IPS-11a (cell line): ENCODE data around the gene UNC119B.
A peak's percentile ranks its signal among the peaks of the same experiment; 100 is the strongest.
"Not testable (repeated sequence)": the region's sequence is repeated elsewhere in the genome, so short reads cannot be mapped to it uniquely, and the experiment has no call there.

Experiments
- H3K4me3 ChIP-seq: one replicate; pipeline ENCODE4 v1.5.1; 2013; ENCODE audit warnings: low read depth, low read length, control low read depth

UNC119B gene

DNA sequence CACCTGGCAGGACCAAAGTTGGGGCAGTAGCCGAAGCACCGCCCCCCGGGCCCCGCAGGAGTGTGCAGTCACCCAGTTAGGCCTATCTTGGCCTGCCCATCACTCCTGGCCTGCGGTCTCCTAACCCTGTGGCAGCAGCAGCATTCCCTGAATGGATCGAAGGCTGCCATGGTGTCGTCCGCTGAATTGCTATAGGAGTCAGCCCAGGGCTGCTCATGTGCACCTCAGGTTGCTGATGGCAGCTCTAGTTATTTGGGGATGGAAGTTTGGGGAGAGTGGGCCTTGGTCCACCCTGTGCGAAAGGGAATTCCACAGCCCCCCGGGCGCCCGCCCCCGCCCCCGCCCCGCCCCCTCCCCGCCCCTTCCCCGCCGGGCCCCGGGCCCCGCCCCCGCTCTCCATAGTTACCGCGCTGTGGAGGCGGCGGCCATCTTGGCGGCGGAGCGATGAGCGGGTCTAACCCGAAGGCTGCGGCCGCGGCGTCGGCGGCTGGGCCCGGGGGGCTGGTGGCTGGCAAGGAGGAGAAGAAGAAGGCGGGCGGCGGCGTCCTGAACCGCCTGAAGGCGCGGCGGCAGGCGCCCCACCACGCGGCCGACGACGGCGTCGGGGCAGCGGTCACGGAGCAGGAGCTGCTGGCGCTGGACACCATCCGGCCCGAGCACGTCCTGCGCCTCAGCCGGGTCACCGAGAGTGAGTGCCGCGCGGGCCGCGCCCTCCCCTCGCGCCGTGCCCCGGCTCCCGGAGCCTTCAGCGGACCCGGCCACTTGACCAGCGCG, at the start of gene UNC119B:
Gene UNC119B (plus strand): TSS at position 428 of the 774 bp plus-strand sequence. CDS start 17 bp downstream, at position 445.
- peak within 1 kb of the TSS; percentile 81 for H3K4me3 ChIP-seq

DNA sequence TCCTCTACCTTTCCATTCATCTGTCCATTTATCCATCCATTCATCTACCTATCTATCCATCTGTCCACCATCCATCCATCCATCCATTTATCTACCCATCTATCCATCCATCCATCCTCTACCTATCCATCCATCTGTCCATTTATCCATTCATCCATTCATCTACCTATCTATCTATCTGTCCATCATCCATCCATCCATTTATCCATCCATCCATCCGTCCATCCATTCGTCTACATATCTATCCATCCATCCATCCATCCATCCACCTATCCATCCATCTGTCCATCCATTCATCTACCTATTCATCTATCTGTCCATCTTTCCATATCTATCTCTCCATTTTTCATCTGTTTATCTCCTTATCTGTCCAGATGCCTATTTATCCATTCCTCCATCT, 48.8 kb upstream of the UNC119B start:
- no peak overlapping the region for H3K4me3 ChIP-seq

DNA sequence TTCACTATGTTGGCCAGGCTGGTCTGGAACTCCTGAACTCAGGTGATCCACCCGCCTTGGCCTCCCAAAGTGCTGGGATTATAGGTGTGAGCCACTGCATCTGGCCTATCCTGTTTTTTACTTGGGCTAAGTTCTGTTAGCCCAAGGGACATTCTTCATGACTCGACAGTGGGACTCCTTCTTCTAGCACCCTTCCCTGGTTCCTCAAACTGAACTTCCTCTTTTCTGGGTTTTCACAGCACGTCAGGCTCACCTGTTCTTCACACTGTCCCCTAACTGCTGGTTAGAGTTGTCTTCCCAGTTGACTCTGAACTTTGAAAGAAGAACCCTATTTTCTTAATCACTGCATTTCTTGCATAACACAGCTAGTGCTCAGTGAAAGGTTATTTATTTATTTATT, 47.4 kb upstream of the UNC119B start:
- H3K4me3 ChIP-seq, result no peak overlapping the region

DNA sequence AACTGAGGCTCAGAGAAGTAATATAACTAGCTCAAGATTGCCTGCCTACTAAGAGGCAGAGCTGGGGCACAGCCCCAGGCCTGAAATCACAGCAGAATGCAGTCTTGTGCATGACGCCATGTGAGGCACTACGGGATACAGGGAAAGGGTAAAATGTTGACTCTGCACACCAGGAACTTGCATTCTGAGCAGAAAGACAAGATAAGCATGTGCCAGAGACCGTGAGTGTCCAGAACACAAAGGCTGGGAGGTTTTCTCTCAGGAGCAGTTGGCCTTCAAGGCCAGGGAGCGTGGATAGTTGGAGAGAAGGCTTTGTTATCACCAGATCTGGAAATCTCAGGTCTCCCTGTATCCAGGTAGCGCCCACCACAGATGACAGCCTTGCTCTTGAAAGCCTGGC, 46.5 kb upstream of the UNC119B start:
- no peak overlapping the region for H3K4me3 ChIP-seq

DNA sequence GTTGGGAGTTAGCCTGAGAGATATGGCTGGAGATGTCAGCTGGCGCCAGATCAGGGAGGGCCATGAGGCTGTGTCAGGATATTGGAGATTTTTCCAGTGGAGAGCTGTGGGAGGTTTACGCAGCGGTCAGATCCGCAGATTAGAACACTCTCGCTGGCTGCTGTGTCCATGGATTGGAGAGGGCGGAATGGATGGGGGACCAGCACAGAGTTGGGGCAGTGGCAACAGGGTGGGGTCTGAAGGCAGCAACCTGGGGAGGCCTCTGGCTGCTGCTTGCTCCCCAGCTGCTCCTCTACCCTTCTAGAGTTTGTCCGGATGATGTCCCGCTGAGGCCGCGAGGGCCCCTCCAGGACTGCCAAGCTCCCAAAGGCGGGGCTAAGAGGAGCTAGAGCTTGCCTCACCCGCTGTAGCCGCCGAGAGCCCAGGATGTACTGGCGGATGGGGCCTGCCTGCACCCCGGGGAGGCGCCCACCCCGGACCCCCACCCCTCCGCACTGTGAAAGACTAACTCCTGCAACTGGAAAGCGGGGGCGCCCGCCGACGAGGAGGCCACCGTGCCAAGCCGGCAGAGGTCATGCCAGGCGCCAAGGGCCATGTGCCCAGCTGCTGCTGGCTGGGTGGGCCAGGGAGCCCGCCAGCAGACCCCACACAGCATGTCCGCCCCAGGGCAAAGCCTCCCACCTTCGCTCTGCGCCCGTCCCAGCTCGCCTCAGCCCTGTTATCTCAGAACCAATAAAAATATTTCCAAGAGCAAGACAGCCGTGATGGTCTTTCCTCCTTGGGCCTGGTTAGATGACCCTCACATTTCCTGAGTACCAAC, 43.5 kb upstream of the UNC119B start:
- no peak overlapping the region for H3K4me3 ChIP-seq

DNA sequence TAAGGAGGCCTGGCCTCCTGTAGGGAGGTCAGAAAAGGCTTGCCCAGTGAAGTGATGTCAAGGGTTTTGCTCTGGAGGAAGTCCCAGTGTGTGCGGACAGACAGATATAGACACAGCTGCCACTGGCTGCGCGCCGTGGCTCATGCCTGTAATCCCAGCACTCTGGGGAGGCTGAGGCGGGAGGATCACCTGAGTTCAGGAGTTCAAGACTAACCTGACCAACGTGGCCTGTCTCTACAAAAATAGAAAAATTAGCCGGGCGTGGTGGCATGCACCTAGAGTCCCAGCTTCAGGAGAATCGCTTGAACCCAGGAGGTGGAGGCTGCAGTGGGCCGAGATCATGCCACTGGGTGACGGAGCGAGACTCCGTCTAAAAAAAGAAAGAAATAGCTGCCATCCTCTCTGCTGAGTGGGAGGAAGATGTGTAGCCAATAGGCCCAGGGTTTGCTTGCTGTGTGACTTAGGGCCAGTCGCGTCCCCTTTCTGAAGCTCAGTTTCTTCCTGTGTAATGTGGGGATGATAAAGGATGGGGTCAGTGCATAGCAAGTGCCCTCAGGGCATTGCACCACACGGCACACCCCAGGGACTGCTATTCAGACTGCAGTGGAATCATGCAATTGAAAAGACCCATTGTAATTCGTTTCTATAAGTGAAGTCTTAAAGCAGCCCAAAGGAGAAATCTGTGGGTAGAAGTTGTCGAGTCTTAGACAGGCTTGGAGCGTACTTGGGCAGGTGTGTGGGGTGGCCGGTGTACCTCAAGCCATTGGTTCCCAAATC, 42.0 kb upstream of the UNC119B start:
- no peak overlapping the region for H3K4me3 ChIP-seq

DNA sequence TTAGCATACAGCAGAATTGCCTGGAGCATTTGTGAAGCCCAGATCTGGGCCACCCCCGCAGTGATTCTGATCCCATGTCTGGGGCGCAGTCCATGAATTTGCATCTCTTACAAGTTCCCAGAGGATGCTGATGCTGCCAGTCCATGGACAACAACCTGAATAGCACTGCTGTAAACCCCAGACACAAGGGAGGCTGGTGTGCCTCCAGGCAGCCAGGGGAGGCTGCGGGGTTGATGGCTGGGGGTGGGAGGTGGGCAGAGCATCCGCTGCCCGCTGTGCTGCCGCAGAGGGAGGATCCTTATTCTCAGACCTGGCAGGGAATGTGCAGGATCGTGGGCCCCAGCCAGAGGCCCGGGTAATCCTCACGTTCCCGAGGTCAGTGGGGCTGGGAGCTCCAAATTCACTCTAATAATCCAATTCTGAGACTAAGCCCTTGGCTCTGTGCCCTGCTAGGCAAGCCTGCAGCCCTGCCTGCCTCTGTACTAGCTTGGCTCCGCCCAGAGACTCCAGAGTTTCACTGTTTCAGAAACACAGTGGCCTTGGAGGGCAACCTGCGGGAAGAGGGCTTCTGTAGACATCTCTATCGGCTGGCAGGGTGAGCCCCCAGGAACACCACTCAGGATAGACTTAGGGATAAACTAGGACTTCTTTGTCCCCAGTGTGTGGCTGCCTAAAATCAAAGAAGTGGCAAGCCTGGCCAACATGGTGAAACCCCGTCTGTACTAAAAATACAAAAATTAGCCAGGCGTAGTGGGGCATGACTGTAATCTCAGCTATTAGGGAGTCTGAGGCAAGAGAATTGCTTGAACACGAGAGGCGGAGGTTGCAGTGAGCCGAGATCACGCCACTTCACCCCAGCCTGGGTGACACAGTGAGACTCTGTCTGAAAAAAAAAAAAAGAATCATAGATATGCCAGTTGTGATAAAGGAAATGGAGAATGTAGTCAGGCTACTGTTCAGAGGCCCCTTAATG, 41.1 kb upstream of the UNC119B start:
- H3K4me3 ChIP-seq, result no peak overlapping the region

DNA sequence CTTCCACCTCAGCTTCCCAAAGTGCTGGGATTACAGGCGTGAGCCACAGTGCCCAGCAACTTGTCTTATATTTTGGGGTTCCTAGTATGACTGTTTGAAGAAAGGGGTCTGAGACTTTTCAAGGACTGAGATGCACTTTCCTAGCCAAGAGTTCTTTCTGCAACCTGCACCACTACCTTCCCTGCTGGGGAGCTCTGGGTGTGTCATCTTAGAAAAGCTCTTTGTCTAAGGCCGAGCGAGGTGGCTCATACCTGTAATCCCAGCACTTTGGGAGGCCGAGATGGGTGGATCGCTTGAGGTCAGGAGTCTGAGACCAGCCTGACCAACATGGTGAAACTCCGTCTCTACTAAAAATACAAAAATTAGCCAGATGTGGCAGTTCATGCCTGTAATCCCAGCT, 40.0 kb upstream of the UNC119B start:
- H3K4me3 ChIP-seq, result not testable (repeated sequence)

DNA sequence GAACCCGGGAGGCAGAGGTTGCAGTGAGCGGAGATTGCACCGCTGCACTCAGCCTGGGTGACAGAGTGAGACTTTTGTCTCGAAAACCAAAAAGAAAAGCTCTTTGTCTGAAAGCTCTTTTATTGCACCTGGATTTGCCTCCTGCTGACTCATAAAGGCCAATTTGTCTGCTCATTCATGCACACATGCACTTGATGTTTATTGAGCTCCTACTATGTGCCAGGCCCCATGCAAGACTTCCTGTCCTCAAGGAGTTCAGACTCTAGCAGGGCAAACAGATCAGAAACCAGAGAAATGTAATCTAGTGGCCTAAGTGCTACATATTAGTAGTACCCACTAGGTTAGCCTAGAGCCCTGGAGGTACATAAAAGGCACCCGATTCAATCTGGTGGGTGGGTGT, 39.6 kb upstream of the UNC119B start:
- no peak overlapping the region for H3K4me3 ChIP-seq

DNA sequence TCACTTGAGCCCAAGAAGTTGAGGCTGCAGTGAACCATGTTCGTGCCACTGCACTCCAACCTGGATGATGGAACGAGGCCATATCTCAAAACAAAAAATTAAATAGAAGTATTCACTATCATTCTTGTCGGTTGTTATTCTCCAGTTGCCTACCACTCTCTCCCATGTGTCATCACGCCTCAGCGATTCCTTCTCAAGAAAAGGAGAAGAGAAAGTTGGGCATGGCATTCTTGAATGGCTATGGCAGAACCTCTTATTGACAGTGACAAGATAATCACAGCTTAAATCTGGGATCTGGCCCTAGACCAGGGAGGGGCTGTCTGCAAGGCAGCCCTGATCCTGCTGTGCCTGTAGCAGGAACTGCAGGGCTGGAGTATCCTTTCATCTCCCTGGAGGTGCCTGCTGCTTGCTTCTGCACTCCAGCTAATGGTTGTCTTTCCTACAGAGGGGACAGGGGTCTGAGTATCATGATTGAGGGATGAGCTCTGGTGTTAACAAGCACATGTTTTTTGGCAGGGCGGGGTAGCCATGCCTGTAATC, 36.1 kb upstream of the UNC119B start:
- H3K4me3 ChIP-seq, result no peak overlapping the region

DNA sequence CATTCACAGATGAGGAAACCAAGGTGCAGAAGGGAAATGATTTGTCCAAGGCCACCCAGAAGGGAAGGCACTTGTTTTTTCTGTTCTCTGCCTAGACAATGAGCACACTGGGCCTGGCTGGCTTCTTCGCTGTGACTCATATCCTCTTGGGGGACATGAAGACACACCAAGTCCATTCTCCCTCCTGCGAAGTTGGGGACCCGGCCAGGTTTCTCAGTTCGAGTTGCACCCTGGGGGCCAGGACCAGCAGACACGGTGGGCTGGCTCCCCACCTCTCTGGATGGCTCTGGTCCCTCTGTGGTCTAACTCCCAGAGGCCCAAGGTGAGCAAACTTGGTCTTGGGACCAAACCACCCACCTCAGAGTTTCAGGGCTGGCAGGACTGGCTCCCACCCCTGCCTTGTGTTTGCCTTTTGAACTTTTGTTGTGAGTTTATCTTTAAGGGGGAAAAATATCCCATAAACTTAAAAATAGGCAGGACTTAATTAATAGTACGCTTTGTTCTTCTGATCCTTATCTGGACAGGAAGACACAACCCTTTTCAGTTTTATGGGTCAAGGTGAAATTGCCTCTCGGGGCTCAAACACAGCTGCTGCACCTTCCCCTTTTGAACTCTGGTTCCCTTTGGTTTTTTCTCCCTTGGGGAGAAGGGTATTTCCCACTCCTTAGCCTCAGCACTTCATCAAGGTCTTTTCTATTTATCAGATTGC, 32.3 kb upstream of the UNC119B start:
- H3K4me3 ChIP-seq, result no peak overlapping the region

DNA sequence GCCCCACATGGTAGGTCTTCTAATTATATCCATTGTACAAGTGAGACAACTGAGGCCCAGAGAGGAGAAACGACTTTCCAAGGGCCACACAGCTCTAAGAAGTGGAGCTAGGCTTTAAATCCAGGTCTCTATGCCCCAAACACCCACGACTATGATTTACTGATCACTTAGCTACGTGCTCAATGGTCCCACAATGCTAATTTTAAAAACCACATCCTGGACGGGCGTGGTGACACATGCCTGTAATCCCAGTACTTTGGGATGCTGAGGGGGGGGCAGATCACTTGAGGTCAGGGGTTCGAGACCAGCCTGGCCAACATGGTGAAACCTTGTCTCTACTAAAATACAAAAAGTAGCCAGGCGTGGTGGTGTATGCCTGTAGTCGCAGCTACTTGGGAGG, 31.7 kb upstream of the UNC119B start:
- H3K4me3 ChIP-seq, result no peak overlapping the region

DNA sequence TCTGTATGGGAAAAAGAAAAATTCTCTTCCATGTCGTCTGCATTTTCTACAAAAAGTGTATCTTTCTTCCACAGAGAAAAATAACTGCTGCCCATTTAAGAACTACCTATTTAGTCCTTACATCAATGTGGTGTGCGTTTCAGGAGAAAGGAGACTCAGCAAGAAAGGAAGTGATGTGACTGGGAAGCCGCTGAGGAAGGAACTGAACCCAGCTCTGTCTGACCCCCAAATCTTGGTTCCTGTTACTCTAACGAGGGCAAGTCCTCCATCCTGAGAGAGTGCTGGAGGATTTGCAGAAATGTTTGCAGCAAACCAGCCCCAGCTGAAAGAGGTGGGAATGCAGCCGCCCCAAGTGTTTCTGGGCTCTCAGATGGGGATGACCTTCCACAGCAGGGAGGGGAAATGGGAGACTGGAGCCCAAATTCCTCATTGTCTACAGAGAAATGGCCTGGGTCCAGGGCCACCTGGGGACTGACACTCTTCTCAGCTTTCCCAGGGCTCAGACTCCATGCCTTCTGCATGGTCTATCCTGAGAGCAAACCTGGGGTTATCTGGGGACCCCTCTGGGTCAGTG, 30.0 kb upstream of the UNC119B start:
- no peak overlapping the region for H3K4me3 ChIP-seq

DNA sequence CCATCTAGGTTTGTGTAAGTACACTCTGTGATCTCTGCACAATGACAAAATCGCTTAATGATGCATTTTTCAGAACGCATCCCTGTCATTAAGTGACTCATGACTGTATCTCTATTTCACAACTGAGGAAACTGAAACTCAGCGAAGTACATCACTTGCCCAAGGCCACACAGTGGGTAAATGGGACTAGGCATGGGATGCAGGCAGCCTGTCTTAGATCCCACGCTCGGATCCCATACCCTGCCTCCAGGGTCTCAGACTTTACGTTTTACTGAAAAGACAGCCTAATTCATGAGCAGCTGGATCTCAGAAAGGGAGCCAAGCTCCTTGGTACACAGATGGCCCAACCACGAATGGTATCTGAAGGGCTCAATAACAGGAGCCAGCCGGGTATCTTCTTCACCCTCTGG, 25.7 kb upstream of the UNC119B start:
- no peak overlapping the region for H3K4me3 ChIP-seq

DNA sequence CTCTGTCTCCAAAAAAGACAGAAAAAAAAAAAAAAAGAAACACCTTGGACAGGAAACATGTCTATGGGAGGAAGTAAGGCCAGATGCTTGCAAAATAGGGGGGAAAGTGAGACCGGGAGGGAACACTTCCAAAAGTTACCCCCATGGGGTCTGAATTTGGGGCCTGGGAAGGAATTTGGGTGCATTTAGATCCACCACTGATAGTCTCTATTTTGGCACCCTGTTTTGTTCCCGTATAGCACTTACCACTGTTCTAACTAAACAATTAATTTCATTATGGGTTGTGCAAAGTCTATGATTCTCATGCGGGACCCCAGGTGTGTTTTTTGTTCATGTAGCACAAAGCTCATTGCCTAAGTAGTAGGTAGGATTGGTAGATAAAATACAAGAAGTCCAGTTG, 24.7 kb upstream of the UNC119B start:
- peak overlapping the region; percentile 85 for H3K4me3 ChIP-seq

DNA sequence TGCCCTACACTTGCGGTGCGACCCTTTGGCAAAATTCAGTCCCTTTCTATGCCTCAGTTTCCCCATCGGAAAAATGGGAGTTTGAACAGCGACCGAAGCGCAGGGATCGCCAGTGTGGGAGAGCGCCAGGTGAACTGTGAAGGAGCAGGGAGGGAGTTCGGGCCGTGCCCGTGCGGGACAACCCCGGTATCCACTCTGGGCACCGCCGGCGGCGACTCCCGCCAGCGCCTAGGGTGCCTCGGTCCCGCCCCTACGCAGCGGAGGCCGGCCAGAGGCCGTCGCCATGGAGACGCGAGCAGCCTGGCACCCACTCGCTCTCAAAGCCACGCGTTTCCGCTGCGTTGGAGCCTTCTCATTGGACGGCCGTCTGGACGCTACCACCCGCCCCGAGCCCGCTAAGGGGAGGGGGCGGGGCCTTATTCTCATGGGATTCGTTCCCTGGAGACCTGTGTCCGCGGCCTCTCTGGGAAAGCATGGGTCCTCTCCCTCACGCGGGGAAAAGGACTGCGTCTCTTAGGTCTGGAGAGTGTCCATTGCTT, 24.0 kb upstream of the UNC119B start:
- peak overlapping the region; percentile 85 for H3K4me3 ChIP-seq

DNA sequence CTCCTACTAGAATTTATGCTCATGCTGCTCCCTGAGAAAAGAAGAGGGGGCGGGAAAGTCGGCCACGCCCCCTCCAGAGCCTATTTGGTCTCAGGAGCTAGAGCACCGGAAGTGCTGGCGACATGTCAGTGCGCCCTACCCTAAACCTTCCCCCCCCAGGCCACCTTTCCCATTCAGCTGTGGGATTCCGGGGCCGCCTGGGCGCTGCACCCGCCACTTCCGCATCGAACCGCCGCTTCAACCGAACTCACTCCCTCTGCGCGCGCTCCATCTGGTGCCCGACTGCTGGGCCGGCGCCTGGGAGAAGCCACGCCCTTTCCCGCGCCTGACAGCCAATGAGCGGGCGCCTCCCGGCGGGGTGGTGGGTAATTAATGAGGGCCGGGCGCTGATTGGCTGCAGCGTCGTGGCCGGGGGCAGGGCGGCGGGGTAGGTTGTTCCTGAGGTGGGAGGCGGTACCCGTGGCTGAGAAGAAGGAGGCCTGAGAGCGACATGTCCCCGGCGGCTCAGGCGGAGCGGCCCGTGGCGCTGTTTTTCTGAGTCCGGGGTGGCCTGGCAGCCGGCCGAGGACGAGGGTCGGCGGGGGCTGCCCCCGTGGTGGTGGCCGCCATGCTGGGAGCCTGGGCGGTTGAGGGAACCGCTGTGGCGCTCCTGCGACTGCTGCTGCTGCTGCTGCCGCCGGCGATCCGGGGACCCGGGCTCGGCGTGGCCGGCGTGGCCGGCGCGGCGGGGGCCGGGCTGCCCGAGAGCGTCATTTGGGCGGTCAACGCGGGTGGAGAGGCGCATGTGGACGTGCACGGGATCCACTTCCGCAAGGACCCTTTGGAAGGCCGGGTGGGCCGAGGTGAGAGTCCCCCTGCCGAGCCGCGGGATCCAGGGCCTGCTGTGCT, 23.3 kb upstream of the UNC119B start, which contains the start of gene MLEC:
Gene MLEC (plus strand): TSS at position 460 of the 888 bp plus-strand sequence. CDS start 148 bp downstream, at position 608.
- peak within 1 kb of the TSS; percentile 85 for H3K4me3 ChIP-seq
